HepG2 (cell line): ENCODE results near the gene RREB1. TPM values are rescaled to one million over a fixed set of nuclear protein-coding genes. Genes with fewer than 3 reads are reported as not detected.
A peak's percentile ranks its signal among the peaks of the same experiment; 100 is the strongest.

Experiments used
- ATAC-seq: fragments of 200-7000 bp; cut with Tn5 transposase; 3 replicates; pipeline ENCODE4 v1.9.1; 2020; ENCODE audit warnings: mild to moderate bottlenecking, moderate library complexity
- BruUV-seq: library from RNA; stranded (reverse); fragments of 400-500 nt; replicated peaks from 2 replicates; lab custom pipeline; 2021; lab: Mats Ljungman, UMichigan
- CTCF ChIA-PET: fragments of 300-600 bp; formaldehyde crosslinking; extraction: SDS; loops from one replicate; lab custom pipeline; 2021; ENCODE audit warnings: low total read pairs, inconsistent platforms, low intra/inter-chr PET ratio; lab: Yijun Ruan, JAX
- POLR2A ChIA-PET: fragments of 350-600 bp; sonication (Branson Sonifier 250); formaldehyde crosslinking; loops from one replicate; lab custom pipeline; 2020; ENCODE audit warnings: antibody characterized with exemption, inconsistent platforms; lab: Yijun Ruan, JAX
- DNase-seq: peaks from one replicate; pipeline ENCODE4 v3.0.0-alpha.2; 2015; ENCODE audit warnings: low spot score
- FAIRE-seq: peaks from 3 replicates; lab custom pipeline; 2011; peaks lifted over from hg19 to GRCh38; lab: Jason Lieb, UNC
- H2AFZ ChIP-seq: one replicate; pipeline ENCODE4 v1.6.1; 2011; ENCODE audit warnings: low read length, inconsistent platforms
- H3K27ac ChIP-seq: fragments of 300-600 bp; 3 replicates; pipeline ENCODE4 v1.8.0; 2011; ENCODE audit warnings: mixed run types, mild to moderate bottlenecking, mixed read lengths, low read length, inconsistent platforms; ENCODE audit not compliant: insufficient read depth; ENCODE audit errors: extremely low read length
- H3K27me3 ChIP-seq, 2 experiments: fragments of 200-600 bp in 1 of 2; 2 replicates in 1 of 2; 3 replicates in 1 of 2; pipeline versions ENCODE4 v1.6.0 to v1.8.0; 2011; ENCODE audit warnings: low read length in 2 of 2, mild to moderate bottlenecking in 2 of 2, moderate library complexity in 2 of 2, inconsistent platforms in 1 of 2; ENCODE audit not compliant: insufficient read depth in 2 of 2, control insufficient read depth in 1 of 2
- H3K36me3 ChIP-seq, 2 experiments: fragments of 200-600 bp in 1 of 2; replicated peaks in 1 of 2; 2 replicates in 1 of 2; 3 replicates in 1 of 2; pipeline versions ENCODE4 v1.5.1 to v1.8.0; 2011; ENCODE audit warnings: low read length in 2 of 2, inconsistent platforms in 1 of 2; ENCODE audit not compliant: insufficient read depth in 2 of 2, control insufficient read depth in 1 of 2
- H3K4me1 ChIP-seq: 2 replicates; pipeline ENCODE4 v1.5.1; 2012; ENCODE audit warnings: low read length, inconsistent platforms; ENCODE audit not compliant: insufficient read depth
- H3K4me2 ChIP-seq: 2 replicates; pipeline ENCODE4 v1.6.0; 2011; ENCODE audit warnings: low read depth, low read length, inconsistent platforms
- H3K4me3 ChIP-seq, 3 experiments: fragments of 200-600 bp in 1 of 3; sonication (generic), shearing (Covaris generic) in 1 of 3; replicated peaks in 1 of 3; 2 replicates each; pipeline ENCODE4 v1.5.1; 2011 to 2016; ENCODE audit warnings: low read length in 3 of 3, inconsistent platforms in 2 of 3, low read depth in 2 of 3, mild to moderate bottlenecking in 2 of 3, control low read depth in 1 of 3, mixed read lengths in 1 of 3; ENCODE audit not compliant: insufficient read depth in 1 of 3
- H3K79me2 ChIP-seq: one replicate; pipeline ENCODE4 v1.6.1; 2011; ENCODE audit warnings: low read length, inconsistent platforms; ENCODE audit not compliant: insufficient read depth
- H3K9ac ChIP-seq: 2 replicates; pipeline ENCODE4 v1.6.0; 2011; ENCODE audit warnings: mild to moderate bottlenecking, low read depth, low read length, inconsistent platforms; ENCODE audit not compliant: insufficient read depth
- H3K9me3 ChIP-seq: 2 replicates; pipeline ENCODE4 v1.5.1; 2012; ENCODE audit warnings: mild to moderate bottlenecking, low read length
- H4K20me1 ChIP-seq: 2 replicates; pipeline ENCODE4 v1.6.0; 2011; ENCODE audit warnings: inconsistent platforms, mild to moderate bottlenecking, low read length, moderate library complexity; ENCODE audit not compliant: insufficient read depth
- ELF3 ChIP-seq: IDR thresholded peaks from 2 replicates; pipeline ENCODE4 v1.6.1; 2016; ENCODE audit warnings: missing genetic modification reagents, missing compliant biosample characterization
- EP300 ChIP-seq, 3 experiments: sonication (generic) in 1 of 3; formaldehyde crosslinking in 1 of 3; IDR thresholded peaks; 2 replicates each; pipeline versions ENCODE4 v1.5.1 to v1.6.1; 2011 to 2020; ENCODE audit warnings: low read depth in 2 of 3, low read length in 2 of 3, borderline replicate concordance in 1 of 3, improper control_type of control experiment in 1 of 3, mild to moderate bottlenecking in 1 of 3, missing genetic modification reagents in 1 of 3, moderate library complexity in 1 of 3
- MEIS1 ChIP-seq: sonication (generic); formaldehyde crosslinking; IDR thresholded peaks from 2 replicates; pipeline ENCODE4 v1.9.0; 2021; ENCODE audit warnings: mild to moderate bottlenecking, missing genetic modification reagents, moderate library complexity, borderline replicate concordance
- SRY ChIP-seq: sonication (generic); formaldehyde crosslinking; IDR thresholded peaks from 2 replicates; pipeline ENCODE4 v1.8.0; 2022; ENCODE audit warnings: mild to moderate bottlenecking, missing genetic modification reagents
- ZBTB38 ChIP-seq: sonication (generic); formaldehyde crosslinking; IDR thresholded peaks from 2 replicates; pipeline ENCODE4 v1.5.1; 2020; ENCODE audit warnings: mild to moderate bottlenecking, missing genetic modification reagents
- ZNF510 ChIP-seq: sonication (generic); formaldehyde crosslinking; IDR thresholded peaks from 2 replicates; pipeline ENCODE4 v1.4.0; 2020; ENCODE audit warnings: low read depth, mild to moderate bottlenecking, missing genetic modification reagents
- ZNF768 ChIP-seq: sonication (generic); formaldehyde crosslinking; IDR thresholded peaks from 2 replicates; pipeline ENCODE4 v1.4.0; 2020; ENCODE audit warnings: missing genetic modification reagents
- WGBS: methylation state at CpG from one replicate; pipeline ENCODE4 v1.1.6; 2017; ENCODE audit warnings: low lambda C conversion rate; 5-methylcytosine and 5-hydroxymethylcytosine counted together
- in situ Hi-C: cut with HindIII; loops from 2 replicates; pipeline ENCODE4 v1.10.0; 2017; ENCODE audit warnings: low pct_unique_long_range_greater_than_20kb; ENCODE audit not compliant: extremely low pct_ligation_motif_present
- intact Hi-C: fragments of 100-400 bp; cut with micrococcal nuclease; formaldehyde crosslinking; loops from one replicate; pipeline ENCODE4 v1.10.0; 2022; ENCODE audit not compliant: unreplicated experiment
- polyA plus RNA-seq, 8 experiments: library from polyadenylated mRNA; depleted of rRNA in 3 of 8; stranded (reverse) in 7 of 8; unstranded in 1 of 8; fragments of >200 nt; fragmentation: Illumina TruSeq in 4 of 8; extraction: Trizol in 4 of 8; gene quantifications; 2 replicates each; pipeline versions ENCODE4 v1.2.1 to v1.2.3, GENCODE V29; 2011 to 2016; ENCODE audit warnings: low read depth in 4 of 8, missing spikeins in 1 of 8, mixed read lengths in 1 of 8; ENCODE audit not compliant: insufficient read depth in 1 of 8
- total RNA-seq, 5 experiments: library from RNA; depleted of rRNA; stranded (reverse); fragments of >200 nt; fragmentation: Illumina TruSeq; extraction: Trizol; gene quantifications; 2 replicates each; pipeline ENCODE4 v1.2.3, GENCODE V29; 2016; ENCODE audit warnings: low read depth in 1 of 5
- TF ChIP-seq, protein P1 (sequence below): sonication (generic); formaldehyde crosslinking; IDR thresholded peaks from 2 replicates; pipeline ENCODE4 v1.4.0; 2020; ENCODE audit warnings: missing genetic modification reagents
- TF ChIP-seq, protein P2 (sequence below): sonication (generic); formaldehyde crosslinking; IDR thresholded peaks from 2 replicates; pipeline ENCODE4 v1.4.0; 2020; ENCODE audit warnings: mild to moderate bottlenecking, missing genetic modification reagents, borderline replicate concordance
- TF ChIP-seq, protein P3 (sequence below): sonication (generic); formaldehyde crosslinking; IDR thresholded peaks from 2 replicates; pipeline ENCODE4 v1.5.1; 2020; ENCODE audit warnings: mild to moderate bottlenecking, missing genetic modification reagents, moderate library complexity

Gene RREB1
- total and polyA plus RNA-seq, 2 of the 13 experiments (the other 11 are each of a cell fraction or from before 2014, with no cell fraction given), result 6.1 to 23.2 TPM

DNA sequence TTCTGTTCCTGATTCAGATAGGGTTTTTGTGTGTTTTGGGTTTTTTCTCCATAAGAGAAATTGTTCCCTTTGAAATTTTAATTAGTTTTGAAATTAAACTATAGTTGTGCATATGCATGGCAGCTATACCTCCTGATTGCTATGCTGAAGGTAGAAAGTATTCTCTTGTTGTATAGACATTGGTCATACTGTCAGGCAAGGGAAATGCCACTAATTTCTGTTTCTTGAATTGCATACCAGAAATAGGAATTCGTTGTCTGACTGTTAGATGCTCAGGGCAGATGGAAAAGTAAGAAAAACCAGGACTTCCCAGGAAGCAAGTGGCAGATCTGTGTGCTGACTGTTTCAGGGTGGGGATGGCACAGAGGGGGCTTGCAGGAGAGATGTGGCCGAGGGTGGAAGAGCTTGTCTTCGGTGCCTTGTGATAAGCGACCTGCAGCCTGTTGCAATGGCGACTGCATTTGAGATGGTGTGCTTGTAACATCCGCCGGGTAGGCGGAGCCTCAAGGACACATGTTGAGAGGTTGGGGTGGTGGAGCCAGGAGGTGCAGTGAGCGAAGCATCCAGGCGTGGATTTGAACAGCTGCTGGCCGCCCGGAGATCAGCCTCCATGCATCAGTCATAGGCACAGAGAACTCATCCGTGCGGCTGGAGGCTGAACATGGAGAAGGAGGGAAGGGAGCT is 42.8 kb downstream of the RREB1 start:
- POLR2A ChIA-PET, result interaction anchor here (1.3 to 2.0 kb wide), 2 partner anchors 8 to 10 kb away, joined by 3 to 5 read pairs; no protein-coding TSS in a partner anchor
- FAIRE-seq, result no peak
- in situ Hi-C loops, result no loop called here
- Histone ChIP-seq H3K27me3 (no peaks in the 10 kb centered on the region), H3K27ac (peak overlapping the region; percentile 31), H3K9ac (no peak overlapping the region), H3K4me2 (no peak overlapping the region), H4K20me1 (peaks cover 25% of the 10 kb centered on the region), H3K79me2 (peaks cover 100% of the 10 kb centered on the region), H3K4me3 (no peak overlapping the region), H3K9me3 (no peaks in the 10 kb centered on the region), H3K36me3 (peaks cover 3% of the 10 kb centered on the region in 2 experiments; a peak in 4 of 5 replicates), H2AFZ (no peak overlapping the region), H3K4me1 (peaks cover 98% of the 10 kb centered on the region)
- DNase-seq, result no peak
- intact Hi-C loops, result loop anchor here (1.0 kb wide), 1 partner anchor 10 kb away; no protein-coding TSS in a partner anchor
- WGBS, result 94% methylated on average over 14 of the region's 14 CpGs
- no peak for ATAC-seq
- CTCF ChIA-PET, result no interaction called here
- BruUV-seq, result no TSS peak
- TF ChIP-seq ZBTB38 (CRISPR knock-in tag), result peak; percentile 72; the same call in 1 of the 2 replicates
- TF ChIP-seq, protein P1, sequence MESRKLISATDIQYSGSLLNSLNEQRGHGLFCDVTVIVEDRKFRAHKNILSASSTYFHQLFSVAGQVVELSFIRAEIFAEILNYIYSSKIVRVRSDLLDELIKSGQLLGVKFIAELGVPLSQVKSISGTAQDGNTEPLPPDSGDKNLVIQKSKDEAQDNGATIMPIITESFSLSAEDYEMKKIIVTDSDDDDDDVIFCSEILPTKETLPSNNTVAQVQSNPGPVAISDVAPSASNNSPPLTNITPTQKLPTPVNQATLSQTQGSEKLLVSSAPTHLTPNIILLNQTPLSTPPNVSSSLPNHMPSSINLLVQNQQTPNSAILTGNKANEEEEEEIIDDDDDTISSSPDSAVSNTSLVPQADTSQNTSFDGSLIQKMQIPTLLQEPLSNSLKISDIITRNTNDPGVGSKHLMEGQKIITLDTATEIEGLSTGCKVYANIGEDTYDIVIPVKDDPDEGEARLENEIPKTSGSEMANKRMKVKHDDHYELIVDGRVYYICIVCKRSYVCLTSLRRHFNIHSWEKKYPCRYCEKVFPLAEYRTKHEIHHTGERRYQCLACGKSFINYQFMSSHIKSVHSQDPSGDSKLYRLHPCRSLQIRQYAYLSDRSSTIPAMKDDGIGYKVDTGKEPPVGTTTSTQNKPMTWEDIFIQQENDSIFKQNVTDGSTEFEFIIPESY (CRISPR knock-in tag), result peak; percentile 63; the same call in 1 of the 2 replicates
- TF ChIP-seq ZNF510 (CRISPR knock-in tag), result no peak
- TF ChIP-seq EP300 (IDR thresholded peaks at IDR 0.05; ENCODE audit: low read depth in 2 of 2, low read length in 2 of 2), result no peak
- no peak for TF ChIP-seq EP300 (CRISPR knock-in tag; IDR thresholded peaks at IDR 0.05; ENCODE audit: borderline replicate concordance)
- TF ChIP-seq SRY, result no peak
- TF ChIP-seq ELF3 (CRISPR knock-in tag), result no peak
- TF ChIP-seq, protein P2, sequence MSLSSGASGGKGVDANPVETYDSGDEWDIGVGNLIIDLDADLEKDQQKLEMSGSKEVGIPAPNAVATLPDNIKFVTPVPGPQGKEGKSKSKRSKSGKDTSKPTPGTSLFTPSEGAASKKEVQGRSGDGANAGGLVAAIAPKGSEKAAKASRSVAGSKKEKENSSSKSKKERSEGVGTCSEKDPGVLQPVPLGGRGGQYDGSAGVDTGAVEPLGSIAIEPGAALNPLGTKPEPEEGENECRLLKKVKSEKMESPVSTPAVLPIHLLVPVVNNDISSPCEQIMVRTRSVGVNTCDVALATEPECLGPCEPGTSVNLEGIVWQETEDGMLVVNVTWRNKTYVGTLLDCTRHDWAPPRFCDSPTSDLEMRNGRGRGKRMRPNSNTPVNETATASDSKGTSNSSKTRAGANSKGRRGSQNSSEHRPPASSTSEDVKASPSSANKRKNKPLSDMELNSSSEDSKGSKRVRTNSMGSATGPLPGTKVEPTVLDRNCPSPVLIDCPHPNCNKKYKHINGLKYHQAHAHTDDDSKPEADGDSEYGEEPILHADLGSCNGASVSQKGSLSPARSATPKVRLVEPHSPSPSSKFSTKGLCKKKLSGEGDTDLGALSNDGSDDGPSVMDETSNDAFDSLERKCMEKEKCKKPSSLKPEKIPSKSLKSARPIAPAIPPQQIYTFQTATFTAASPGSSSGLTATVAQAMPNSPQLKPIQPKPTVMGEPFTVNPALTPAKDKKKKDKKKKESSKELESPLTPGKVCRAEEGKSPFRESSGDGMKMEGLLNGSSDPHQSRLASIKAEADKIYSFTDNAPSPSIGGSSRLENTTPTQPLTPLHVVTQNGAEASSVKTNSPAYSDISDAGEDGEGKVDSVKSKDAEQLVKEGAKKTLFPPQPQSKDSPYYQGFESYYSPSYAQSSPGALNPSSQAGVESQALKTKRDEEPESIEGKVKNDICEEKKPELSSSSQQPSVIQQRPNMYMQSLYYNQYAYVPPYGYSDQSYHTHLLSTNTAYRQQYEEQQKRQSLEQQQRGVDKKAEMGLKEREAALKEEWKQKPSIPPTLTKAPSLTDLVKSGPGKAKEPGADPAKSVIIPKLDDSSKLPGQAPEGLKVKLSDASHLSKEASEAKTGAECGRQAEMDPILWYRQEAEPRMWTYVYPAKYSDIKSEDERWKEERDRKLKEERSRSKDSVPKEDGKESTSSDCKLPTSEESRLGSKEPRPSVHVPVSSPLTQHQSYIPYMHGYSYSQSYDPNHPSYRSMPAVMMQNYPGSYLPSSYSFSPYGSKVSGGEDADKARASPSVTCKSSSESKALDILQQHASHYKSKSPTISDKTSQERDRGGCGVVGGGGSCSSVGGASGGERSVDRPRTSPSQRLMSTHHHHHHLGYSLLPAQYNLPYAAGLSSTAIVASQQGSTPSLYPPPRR, result 0 out of 2 replicates have a peak, but pooled peaks have one; percentile 15
- TF ChIP-seq MEIS1 (CRISPR knock-in tag), result 0 out of 2 replicates have a peak, but pooled peaks have one; percentile 28
- TF ChIP-seq, protein P3, sequence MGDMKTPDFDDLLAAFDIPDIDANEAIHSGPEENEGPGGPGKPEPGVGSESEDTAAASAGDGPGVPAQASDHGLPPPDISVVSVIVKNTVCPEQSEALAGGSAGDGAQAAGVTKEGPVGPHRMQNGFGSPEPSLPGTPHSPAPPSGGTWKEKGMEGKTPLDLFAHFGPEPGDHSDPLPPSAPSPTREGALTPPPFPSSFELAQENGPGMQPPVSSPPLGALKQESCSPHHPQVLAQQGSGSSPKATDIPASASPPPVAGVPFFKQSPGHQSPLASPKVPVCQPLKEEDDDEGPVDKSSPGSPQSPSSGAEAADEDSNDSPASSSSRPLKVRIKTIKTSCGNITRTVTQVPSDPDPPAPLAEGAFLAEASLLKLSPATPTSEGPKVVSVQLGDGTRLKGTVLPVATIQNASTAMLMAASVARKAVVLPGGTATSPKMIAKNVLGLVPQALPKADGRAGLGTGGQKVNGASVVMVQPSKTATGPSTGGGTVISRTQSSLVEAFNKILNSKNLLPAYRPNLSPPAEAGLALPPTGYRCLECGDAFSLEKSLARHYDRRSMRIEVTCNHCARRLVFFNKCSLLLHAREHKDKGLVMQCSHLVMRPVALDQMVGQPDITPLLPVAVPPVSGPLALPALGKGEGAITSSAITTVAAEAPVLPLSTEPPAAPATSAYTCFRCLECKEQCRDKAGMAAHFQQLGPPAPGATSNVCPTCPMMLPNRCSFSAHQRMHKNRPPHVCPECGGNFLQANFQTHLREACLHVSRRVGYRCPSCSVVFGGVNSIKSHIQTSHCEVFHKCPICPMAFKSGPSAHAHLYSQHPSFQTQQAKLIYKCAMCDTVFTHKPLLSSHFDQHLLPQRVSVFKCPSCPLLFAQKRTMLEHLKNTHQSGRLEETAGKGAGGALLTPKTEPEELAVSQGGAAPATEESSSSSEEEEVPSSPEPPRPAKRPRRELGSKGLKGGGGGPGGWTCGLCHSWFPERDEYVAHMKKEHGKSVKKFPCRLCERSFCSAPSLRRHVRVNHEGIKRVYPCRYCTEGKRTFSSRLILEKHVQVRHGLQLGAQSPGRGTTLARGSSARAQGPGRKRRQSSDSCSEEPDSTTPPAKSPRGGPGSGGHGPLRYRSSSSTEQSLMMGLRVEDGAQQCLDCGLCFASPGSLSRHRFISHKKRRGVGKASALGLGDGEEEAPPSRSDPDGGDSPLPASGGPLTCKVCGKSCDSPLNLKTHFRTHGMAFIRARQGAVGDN (CRISPR knock-in tag), result peak; percentile 31; the same call in 1 of the 2 replicates
- 0 out of 2 replicates have a peak, but pooled peaks have one; percentile 19 for TF ChIP-seq ZNF768 (CRISPR knock-in tag)
